GM20431 (cell line): ENCODE results near the gene IRF4.

Experiments
- in situ Hi-C: fragments of 300-500 bp; cut with MseI, MboI; formaldehyde crosslinking; loops from one replicate; pipeline ENCODE4 v1.15.0; 2020; ENCODE audit warnings: low sequenced_read_pairs; ENCODE audit not compliant: unreplicated experiment

The IRF4 gene

GRCh38 chr6:435441-436307, 44.1 kb downstream of the IRF4 start:
- in situ Hi-C loops = no loop called here

- in situ Hi-C loops = no loop called here
These were observed 44.9 kb downstream of the IRF4 start for GRCh38 chr6:436308-437036.

- in situ Hi-C loops = no loop called here
These were observed 45.5 kb downstream of the IRF4 start for GRCh38 chr6:437037-437392.

- in situ Hi-C loops = no loop called here
These were observed 47.1 kb downstream of the IRF4 start for GRCh38 chr6:438634-439170.

GRCh38 chr6:439641-440167, 48.2 kb downstream of the IRF4 start:
- in situ Hi-C loops = no loop called here

GRCh38 chr6:441126-441920, 49.8 kb downstream of the IRF4 start:
- in situ Hi-C loops = no loop called here

GRCh38 chr6:443621-444159, 52.1 kb downstream of the IRF4 start:
- in situ Hi-C loops = no loop called here

- in situ Hi-C loops = no loop called here
These were observed 53.2 kb downstream of the IRF4 start for GRCh38 chr6:444653-445275.

GRCh38 chr6:445571-446417, 54.2 kb downstream of the IRF4 start:
- in situ Hi-C loops = no loop called here

GRCh38 chr6:446418-447366, 55.1 kb downstream of the IRF4 start:
- in situ Hi-C loops = no loop called here

GRCh38 chr6:447381-448165, 56.0 kb downstream of the IRF4 start:
- in situ Hi-C loops = no loop called here

GRCh38 chr6:448296-449056, 56.9 kb downstream of the IRF4 start:
- in situ Hi-C loops = no loop called here

GRCh38 chr6:449057-449430, 57.5 kb downstream of the IRF4 start:
- in situ Hi-C loops = no loop called here

GRCh38 chr6:449486-450419, 58.2 kb downstream of the IRF4 start:
- in situ Hi-C loops = no loop called here

GRCh38 chr6:451336-451735, 59.8 kb downstream of the IRF4 start:
- in situ Hi-C loops = no loop called here
